HepG2 (cell line): ENCODE data around the gene C1QTNF3. TPM values are rescaled to one million over a fixed set of nuclear protein-coding genes. Genes with fewer than 3 reads are reported as not detected.

Source experiments
- AGO1 ChIP-seq: fragments of 200-400 bp; formaldehyde crosslinking; IDR thresholded peaks from 2 replicates; pipeline ENCODE4 v1.6.1; 2017; ENCODE audit warnings: mild to moderate bottlenecking, low read depth, low read length, moderate library complexity; ENCODE audit not compliant: poor library complexity, severe bottlenecking
- CHD2 ChIP-seq: IDR thresholded peaks from 2 replicates; pipeline ENCODE4 v1.6.1; 2011; ENCODE audit warnings: low read depth, low read length, improper control_type of control experiment
- ELF1 ChIP-seq: sonication (generic); formaldehyde crosslinking; IDR thresholded peaks from 2 replicates; pipeline ENCODE4 v1.4.0; 2020; ENCODE audit warnings: missing genetic modification reagents
- ELF4 ChIP-seq: sonication (generic); formaldehyde crosslinking; IDR thresholded peaks from 2 replicates; pipeline ENCODE4 v1.5.0; 2020; ENCODE audit warnings: missing genetic modification reagents, mild to moderate bottlenecking, moderate library complexity, borderline replicate concordance
- FOXA3 ChIP-seq: IDR thresholded peaks from 2 replicates; pipeline ENCODE4 v1.6.1; 2016; ENCODE audit warnings: missing genetic modification reagents, missing compliant biosample characterization
- FOXJ3 ChIP-seq: sonication (generic); formaldehyde crosslinking; IDR thresholded peaks from 2 replicates; pipeline ENCODE4 v1.4.0; 2020; ENCODE audit warnings: missing genetic modification reagents, mild to moderate bottlenecking, borderline replicate concordance
- HIVEP1 ChIP-seq: sonication (generic); formaldehyde crosslinking; IDR thresholded peaks from 2 replicates; pipeline ENCODE4 v1.4.0; 2020; ENCODE audit warnings: mild to moderate bottlenecking, missing genetic modification reagents
- HNF1A ChIP-seq, 2 experiments: sonication (generic) in 1 of 2; formaldehyde crosslinking in 1 of 2; IDR thresholded peaks; 2 replicates each; pipeline versions ENCODE4 v1.4.0 to v1.6.1; 2016 to 2020; ENCODE audit warnings: borderline replicate concordance in 1 of 2, low read depth in 1 of 2, mild to moderate bottlenecking in 1 of 2, missing genetic modification reagents in 1 of 2
- HNF4A ChIP-seq: sonication (generic); formaldehyde crosslinking; IDR thresholded peaks from 2 replicates; pipeline ENCODE4 v1.4.0; 2020; ENCODE audit warnings: missing genetic modification reagents
- HOXD1 ChIP-seq: sonication (generic); formaldehyde crosslinking; IDR thresholded peaks from 2 replicates; pipeline ENCODE4 v1.5.0; 2020; ENCODE audit warnings: missing genetic modification reagents
- NAIF1 ChIP-seq: sonication (generic); formaldehyde crosslinking; IDR thresholded peaks from 2 replicates; pipeline ENCODE4 v1.5.0; 2020; ENCODE audit warnings: mild to moderate bottlenecking, missing genetic modification reagents, borderline replicate concordance
- NCOA2 ChIP-seq: sonication (generic); formaldehyde crosslinking; IDR thresholded peaks from 2 replicates; pipeline ENCODE4 v1.8.0; 2022; ENCODE audit warnings: inconsistent platforms
- ZBTB2 ChIP-seq: sonication (generic); formaldehyde crosslinking; IDR thresholded peaks from 2 replicates; pipeline ENCODE4 v1.8.0; 2022; ENCODE audit warnings: low read depth, missing genetic modification reagents
- ZC3H13 ChIP-seq: sonication (generic); formaldehyde crosslinking; IDR thresholded peaks from 2 replicates; pipeline ENCODE4 v1.8.1; 2023; ENCODE audit warnings: mild to moderate bottlenecking, missing genetic modification reagents, moderate library complexity
- ZC3H4 ChIP-seq: sonication (generic); formaldehyde crosslinking; IDR thresholded peaks from 2 replicates; pipeline ENCODE4 v1.4.0; 2020; ENCODE audit warnings: missing genetic modification reagents, borderline replicate concordance
- ZNF232 ChIP-seq: sonication (generic); formaldehyde crosslinking; IDR thresholded peaks from 2 replicates; pipeline ENCODE4 v1.4.0; 2020; ENCODE audit warnings: missing genetic modification reagents, borderline replicate concordance
- ZNF280B ChIP-seq: sonication (generic); formaldehyde crosslinking; IDR thresholded peaks from 2 replicates; pipeline ENCODE4 v1.5.0; 2020; ENCODE audit warnings: missing genetic modification reagents, mild to moderate bottlenecking, borderline replicate concordance
- ZNF292 ChIP-seq: sonication (generic); formaldehyde crosslinking; IDR thresholded peaks from 2 replicates; pipeline ENCODE4 v1.8.1; 2022; ENCODE audit warnings: mild to moderate bottlenecking, low read depth, missing genetic modification reagents, borderline replicate concordance
- ZNF547 ChIP-seq: sonication (generic); formaldehyde crosslinking; IDR thresholded peaks from 2 replicates; pipeline ENCODE4 v1.5.1; 2020; ENCODE audit warnings: mild to moderate bottlenecking, missing genetic modification reagents
- ZNF550 ChIP-seq: sonication (generic); formaldehyde crosslinking; IDR thresholded peaks from 2 replicates; pipeline ENCODE4 v1.4.0; 2020; ENCODE audit warnings: mild to moderate bottlenecking, missing genetic modification reagents, borderline replicate concordance
- ZNF713 ChIP-seq: sonication (generic); formaldehyde crosslinking; IDR thresholded peaks from 2 replicates; pipeline ENCODE4 v1.4.0; 2020; ENCODE audit warnings: mild to moderate bottlenecking, missing genetic modification reagents
- ZSCAN20 ChIP-seq: sonication (generic); formaldehyde crosslinking; IDR thresholded peaks from 2 replicates; pipeline ENCODE4 v1.4.0; 2020; ENCODE audit warnings: missing genetic modification reagents, mild to moderate bottlenecking, borderline replicate concordance
- polyA plus RNA-seq, 8 experiments: library from polyadenylated mRNA; depleted of rRNA in 3 of 8; stranded (reverse) in 7 of 8; unstranded in 1 of 8; fragments of >200 nt; fragmentation: Illumina TruSeq in 4 of 8; extraction: Trizol in 4 of 8; gene quantifications; 2 replicates each; pipeline versions ENCODE4 v1.2.1 to v1.2.3, GENCODE V29; 2011 to 2016; ENCODE audit warnings: low read depth in 4 of 8, missing spikeins in 1 of 8, mixed read lengths in 1 of 8; ENCODE audit not compliant: insufficient read depth in 1 of 8
- total RNA-seq, 5 experiments: library from RNA; depleted of rRNA; stranded (reverse); fragments of >200 nt; fragmentation: Illumina TruSeq; extraction: Trizol; gene quantifications; 2 replicates each; pipeline ENCODE4 v1.2.3, GENCODE V29; 2016; ENCODE audit warnings: low read depth in 1 of 5

The C1QTNF3 gene
- total and polyA plus RNA-seq, 2 of the 13 experiments (the other 11 are each of a cell fraction or from before 2014, with no cell fraction given), result 3.3 to 10.8 TPM

GRCh38 chr5:34034534-34035327 lies 8.3 kb downstream of the C1QTNF3 start (continued):
- TF ChIP-seq ZSCAN20, result peak; percentile 33; the same call in 1 of the 2 replicates
- no peak for TF ChIP-seq HOXD1 (CRISPR knock-in tag)
- peak; percentile 23; the same call in 1 of the 2 replicates for TF ChIP-seq FOXJ3 (CRISPR knock-in tag)
- no peak for TF ChIP-seq ZC3H4 (CRISPR knock-in tag)
- TF ChIP-seq ZNF280B (CRISPR knock-in tag), result no peak
- TF ChIP-seq ZNF550 (CRISPR knock-in tag), result no peak
- TF ChIP-seq NCOA2 (CRISPR knock-in tag), result peak; percentile 37; the same call in 1 of the 2 replicates
- no peak for TF ChIP-seq AGO1
- TF ChIP-seq ZC3H13 (CRISPR knock-in tag), result no peak
- TF ChIP-seq HNF1A (IDR thresholded peaks at IDR 0.05; ENCODE audit: low read depth), result peak; percentile 69; the same call in 1 of the 2 replicates
- TF ChIP-seq HNF1A (CRISPR knock-in tag; IDR thresholded peaks at IDR 0.05; ENCODE audit: borderline replicate concordance), result no peak; the same call in 1 of the 2 replicates
- TF ChIP-seq HIVEP1 (CRISPR knock-in tag), result no peak
- TF ChIP-seq ELF1 (CRISPR knock-in tag), result peak; percentile 74
- TF ChIP-seq ZNF232 (CRISPR knock-in tag), result no peak
- peak; percentile 57 for TF ChIP-seq HNF4A
- TF ChIP-seq FOXA3 (CRISPR knock-in tag), result peak; percentile 81
- peak; percentile 44; the same call in 1 of the 2 replicates for TF ChIP-seq ELF4 (CRISPR knock-in tag)
- no peak for TF ChIP-seq NAIF1 (CRISPR knock-in tag)
- 0 out of 2 replicates have a peak, but pooled peaks have one; percentile 25 for TF ChIP-seq ZNF547 (CRISPR knock-in tag)
- TF ChIP-seq ZNF713 (CRISPR knock-in tag), result no peak
- TF ChIP-seq ZBTB2 (CRISPR knock-in tag), result no peak
- TF ChIP-seq ZNF292 (CRISPR knock-in tag), result no peak
- no peak for TF ChIP-seq CHD2
